Keratinocyte (primary cell): ENCODE data around the gene PGPEP1. TPM values are rescaled to one million over a fixed set of nuclear protein-coding genes. Genes with fewer than 3 reads are reported as not detected.
A peak's percentile ranks its signal among the peaks of the same experiment; 100 is the strongest.
"Not testable (repeated sequence)": the region's sequence is repeated elsewhere in the genome, so short reads cannot be mapped to it uniquely, and the experiment has no call there.

ENCODE experiments used
- DNase-seq: peaks from one replicate; pipeline ENCODE4 v3.0.0-alpha.2; 2011; ENCODE audit warnings: low read depth, missing footprints, low spot score
- FAIRE-seq: peaks from 2 replicates; lab custom pipeline; 2011; peaks lifted over from hg19 to GRCh38; lab: Jason Lieb, UNC
- H2AFZ ChIP-seq: 2 replicates; pipeline ENCODE4 v1.6.0; 2012; ENCODE audit warnings: low read length, control low read depth, inconsistent platforms; ENCODE audit not compliant: control insufficient read depth
- H3K27ac ChIP-seq: 2 replicates; pipeline ENCODE4 v1.5.1; 2011; ENCODE audit warnings: low read length; ENCODE audit not compliant: control insufficient read depth, insufficient read depth
- H3K27me3 ChIP-seq: 3 replicates; pipeline ENCODE4 v1.6.0; 2011; ENCODE audit warnings: low read length; ENCODE audit not compliant: control insufficient read depth, insufficient read depth; ENCODE audit errors: extremely low read depth
- H3K36me3 ChIP-seq, 2 experiments: 2 replicates in 1 of 2; 3 replicates in 1 of 2; pipeline ENCODE4 v1.5.1; 2011; ENCODE audit warnings: low read length in 2 of 2, mild to moderate bottlenecking in 1 of 2; ENCODE audit not compliant: control insufficient read depth in 2 of 2, insufficient read depth in 2 of 2; ENCODE audit errors: extremely low read depth in 1 of 2
- H3K4me1 ChIP-seq: 3 replicates; pipeline ENCODE4 v1.5.1; 2011; ENCODE audit warnings: low read length; ENCODE audit not compliant: control insufficient read depth, insufficient read depth; ENCODE audit errors: extremely low read depth
- H3K4me2 ChIP-seq: 3 replicates; pipeline ENCODE4 v1.6.0; 2011; ENCODE audit warnings: low read depth, low read length; ENCODE audit not compliant: control insufficient read depth, insufficient read depth; ENCODE audit errors: extremely low read depth
- H3K4me3 ChIP-seq, 3 experiments: fragments of 200-600 bp in 1 of 3; sonication (generic) in 1 of 3; 2 replicates in 2 of 3; 3 replicates in 1 of 3; pipeline ENCODE4 v1.5.1; 2011 to 2016; ENCODE audit warnings: low read length in 3 of 3, mild to moderate bottlenecking in 3 of 3, control low read depth in 2 of 3, inconsistent platforms in 1 of 3, low read depth in 1 of 3, mixed read lengths in 1 of 3, mixed run types in 1 of 3, moderate library complexity in 1 of 3; ENCODE audit not compliant: control insufficient read depth in 2 of 3, insufficient read depth in 2 of 3; ENCODE audit errors: extremely low read depth in 1 of 3
- H3K79me2 ChIP-seq: 2 replicates; pipeline ENCODE4 v1.6.0; 2012; ENCODE audit warnings: low read length; ENCODE audit not compliant: control insufficient read depth, insufficient read depth
- H3K9ac ChIP-seq: 3 replicates; pipeline ENCODE4 v1.6.0; 2011; ENCODE audit warnings: low read length; ENCODE audit not compliant: control insufficient read depth, insufficient read depth; ENCODE audit errors: extremely low read depth
- H3K9me1 ChIP-seq: 3 replicates; pipeline ENCODE4 v1.6.0; 2011; ENCODE audit warnings: low read length; ENCODE audit not compliant: control insufficient read depth, insufficient read depth; ENCODE audit errors: extremely low read depth
- H3K9me3 ChIP-seq: 2 replicates; pipeline ENCODE4 v1.5.1; 2012; ENCODE audit warnings: low read depth, low read length; ENCODE audit not compliant: control insufficient read depth
- H4K20me1 ChIP-seq: 3 replicates; pipeline ENCODE4 v1.6.0; 2011; ENCODE audit warnings: low read length; ENCODE audit not compliant: control insufficient read depth, insufficient read depth; ENCODE audit errors: extremely low read depth
- CTCF ChIP-seq, 3 experiments: IDR thresholded peaks in 1 of 3; conservative IDR thresholded peaks in 1 of 3; optimal IDR thresholded peaks in 1 of 3; 2 replicates in 2 of 3; 3 replicates in 1 of 3; pipeline versions ENCODE3 to v1.5.1; 2011; ENCODE audit warnings: low read length in 3 of 3, mild to moderate bottlenecking in 3 of 3, moderate library complexity in 2 of 3, control low read depth in 1 of 3, inconsistent platforms in 1 of 3; ENCODE audit not compliant: insufficient read depth in 2 of 3; ENCODE audit errors: extremely low read depth in 1 of 3
- EZH2 ChIP-seq: IDR thresholded peaks from one replicate; pipeline ENCODE4 v1.6.1; 2012; ENCODE audit warnings: inconsistent platforms, mild to moderate bottlenecking, low read length, moderate library complexity
- dilution Hi-C: fragments of 300-500 bp; cut with MboI; formaldehyde crosslinking; loops from one replicate; pipeline ENCODE4 v1.7.0; 2020; ENCODE audit warnings: low sequenced_read_pairs; ENCODE audit not compliant: extremely low pct_ligation_motif_present
- polyA plus RNA-seq, 5 experiments: library from polyadenylated mRNA; depleted of rRNA in 3 of 5; stranded (reverse) in 3 of 5; stranded (forward) in 1 of 5; unstranded in 1 of 5; fragments of >200 nt; gene quantifications; 1 replicate in 1 of 5; 2 replicates in 3 of 5; 3 replicates in 1 of 5; pipeline versions ENCODE4 v1.2.1 to v1.2.3, GENCODE V29; 2011 to 2012; ENCODE audit warnings: missing spikeins in 2 of 5, low read depth in 1 of 5, low replicate concordance in 1 of 5

The PGPEP1 gene
- polyA plus RNA-seq, 1 donor (not counting 4 experiments of a cell fraction or from before 2014, with no cell fraction given), result 5.6 TPM

GRCh38 chr19:18322318-18322758 is 18.1 kb upstream of the PGPEP1 start:
- peak; percentile 21 for DNase-seq

GRCh38 chr19:18322759-18323460 is 17.5 kb upstream of the PGPEP1 start, which contains the start of gene LSM4:
Gene LSM4 (minus strand): TSS chr19:18323076. CDS start chr19:18323020, 56 bp downstream.
- peaks cover 42% of the 10 kb centered on the region for H3K79me2 ChIP-seq
- H3K4me1 ChIP-seq, result peaks cover 18% of the 10 kb centered on the region
- no peaks in the 10 kb centered on the region for H4K20me1 ChIP-seq
- dilution Hi-C loops, result no loop called here
- H3K4me2 ChIP-seq, result peak within 1 kb of the TSS; percentile 99
- H3K36me3 ChIP-seq, result peaks cover 2 to 11% of the 10 kb centered on the region in 2 experiments
- peak within 1 kb of the TSS; percentile 85 to 96 (median 94) for H3K4me3 ChIP-seq
- peak within 1 kb of the TSS; percentile 95 for H3K9ac ChIP-seq
- no peak for TF ChIP-seq EZH2
- peak; percentile 39 to 60 (median 55) for TF ChIP-seq CTCF (optimal IDR thresholded peaks at IDR 0.05 in 1 of 3, IDR thresholded peaks at IDR 0.05 in 1 of 3, conservative IDR thresholded peaks at IDR 0.05 in 1 of 3; ENCODE audit: extremely low read depth in 1 of 3, insufficient read depth in 2 of 3, low read length in 3 of 3)
- H3K9me1 ChIP-seq, result no peaks in the 10 kb centered on the region
- H2AFZ ChIP-seq, result peak within 1 kb of the TSS; percentile 94
- peak; percentile 53 for FAIRE-seq
- peak; percentile 73 for DNase-seq
- peak within 1 kb of the TSS; percentile 83 for H3K27ac ChIP-seq
- no peaks in the 10 kb centered on the region for H3K9me3 ChIP-seq
- H3K27me3 ChIP-seq, result no peaks in the 10 kb centered on the region

More at GRCh38 chr19:18322318-18322758, 18.1 kb upstream of the PGPEP1 start:
- Histone ChIP-seq H3K36me3 (peaks cover 2 to 11% of the 10 kb centered on the region in 2 experiments), H3K27me3 (no peaks in the 10 kb centered on the region), H4K20me1 (no peaks in the 10 kb centered on the region), H3K27ac (peak overlapping the region; percentile 83), H2AFZ (peak overlapping the region; percentile 70), H3K9ac (peak overlapping the region; percentile 95), H3K79me2 (peaks cover 44% of the 10 kb centered on the region), H3K9me3 (no peaks in the 10 kb centered on the region), H3K4me1 (peaks cover 18% of the 10 kb centered on the region), H3K9me1 (no peaks in the 10 kb centered on the region), H3K4me2 (peak overlapping the region; percentile 99), H3K4me3 (peak overlapping the region; percentile 85 to 96 (median 94))
- dilution Hi-C loops, result no loop called here
- no peak for TF ChIP-seq EZH2
- TF ChIP-seq CTCF (optimal IDR thresholded peaks at IDR 0.05 in 1 of 3, IDR thresholded peaks at IDR 0.05 in 1 of 3, conservative IDR thresholded peaks at IDR 0.05 in 1 of 3; ENCODE audit: extremely low read depth in 1 of 3, insufficient read depth in 2 of 3, low read length in 3 of 3), result peak in 2 of 3 experiments; percentile 27 to 53
- no peak for FAIRE-seq

- Histone ChIP-seq H3K36me3 (peaks cover 2 to 11% of the 10 kb centered on the region in 2 experiments), H3K4me1 (peaks cover 27% of the 10 kb centered on the region), H3K79me2 (peaks cover 33% of the 10 kb centered on the region)
- H3K4me3 ChIP-seq, H4K20me1 ChIP-seq, H2AFZ ChIP-seq, DNase-seq, H3K9ac ChIP-seq, dilution Hi-C loops, H3K9me3 ChIP-seq, H3K4me2 ChIP-seq, FAIRE-seq, H3K9me1 ChIP-seq, H3K27me3 ChIP-seq, H3K27ac ChIP-seq: not testable (repeated sequence)
Measured at GRCh38 chr19:18324373-18324731, 16.0 kb upstream of the PGPEP1 start.
